HG03571 (cell line): ENCODE measurements around the gene C15orf39.
"Not testable (repeated sequence)": the region's sequence is repeated elsewhere in the genome, so short reads cannot be mapped to it uniquely, and the experiment has no call there.

Experiments used
- ATAC-seq: cut with Tn5 transposase; IDR thresholded peaks from one replicate; pipeline ENCODE4 v1.9.1; 2021; ENCODE audit not compliant: unreplicated experiment

C15orf39 gene

DNA sequence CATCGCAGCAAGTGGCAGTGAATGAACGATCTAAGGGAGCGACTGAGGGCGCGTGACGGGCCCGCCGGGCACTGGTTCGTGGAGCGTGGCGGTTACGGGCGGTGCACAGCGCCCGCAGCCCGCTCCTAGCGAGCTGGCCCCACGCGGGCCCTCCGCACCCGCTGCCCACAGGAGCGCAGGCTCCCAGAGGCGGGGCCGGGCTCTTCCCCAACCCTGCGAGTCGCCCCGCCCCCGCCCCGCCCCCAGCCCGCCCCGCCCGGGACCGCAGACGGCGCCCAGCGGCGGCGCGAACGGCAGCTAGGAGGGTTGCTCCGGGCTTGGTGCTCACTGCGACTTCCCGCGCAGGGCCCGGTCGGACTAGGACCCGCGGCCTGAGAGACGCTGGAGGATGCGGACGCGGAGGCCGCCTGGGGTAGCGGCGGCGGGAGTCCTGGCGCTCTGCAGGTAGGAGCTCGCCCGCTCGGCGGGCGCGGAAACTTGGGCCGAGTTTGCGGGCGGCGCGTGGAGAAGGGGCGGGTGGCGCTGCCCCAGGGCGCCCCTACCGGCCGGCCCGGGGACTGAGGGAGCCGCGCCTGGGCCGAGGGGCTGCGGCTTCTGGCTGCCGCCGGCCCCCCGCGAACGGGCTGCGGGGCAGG lies at the start of gene C15orf39:
Gene C15orf39, plus strand, starts transcription at position 267 of the 635 bp plus-strand sequence. CDS start 4,167 bp downstream, outside the sequence.
- ATAC-seq: peak; percentile 39

DNA sequence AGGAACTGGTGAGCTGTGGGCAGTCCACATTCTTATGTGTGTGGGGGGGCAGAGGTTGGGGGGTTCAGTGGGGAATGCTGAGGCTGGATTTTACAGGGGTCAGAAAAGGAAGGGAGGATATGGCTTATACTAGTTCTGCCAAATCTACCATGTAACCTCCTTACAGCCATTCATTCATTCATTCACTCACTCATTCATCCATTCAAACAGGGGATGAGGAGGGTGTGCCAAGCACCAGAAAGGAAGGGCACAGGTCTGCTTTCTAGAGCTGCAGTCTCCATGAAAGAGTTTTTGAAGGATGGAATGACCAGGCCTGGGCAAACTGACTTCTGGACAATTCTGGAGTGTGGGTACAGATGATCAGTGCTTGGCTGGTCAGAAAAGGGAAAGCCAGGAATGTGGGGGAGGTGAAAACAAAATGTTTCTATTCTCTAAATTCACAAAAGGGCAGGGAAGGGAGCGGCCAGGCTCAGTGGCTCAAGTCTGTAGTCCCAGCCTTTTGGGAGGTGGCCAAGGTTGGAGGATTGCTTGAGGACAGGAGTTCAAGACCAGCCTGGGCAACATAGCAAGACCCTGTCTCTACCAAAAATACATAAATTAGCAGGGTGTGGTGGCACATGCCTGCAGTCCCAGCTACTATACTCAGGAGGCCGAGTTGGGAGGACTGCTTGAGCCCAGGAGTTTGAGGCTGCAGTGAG lies 49.2 kb upstream of the C15orf39 start:
- ATAC-seq: no peak

DNA sequence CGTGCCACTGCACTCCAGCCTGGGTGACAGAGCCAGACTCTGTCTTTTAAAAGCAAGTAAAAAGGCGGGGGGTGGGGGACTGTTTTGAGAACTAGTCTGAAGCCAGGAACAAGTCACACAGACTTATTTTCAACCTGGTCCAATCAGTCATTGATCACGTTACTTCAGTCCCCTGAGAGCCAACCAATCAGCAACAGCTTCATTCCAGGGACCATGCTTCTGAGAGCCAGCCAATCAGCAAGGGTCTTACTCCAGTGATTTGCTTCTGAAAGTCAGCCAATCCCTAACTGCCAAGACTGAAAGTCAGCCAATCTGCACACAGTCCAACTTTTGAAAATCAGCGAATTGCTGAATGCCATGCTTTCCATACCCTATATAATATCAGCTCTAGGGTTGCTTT lies 48.6 kb upstream of the C15orf39 start:
- ATAC-seq: no peak

DNA sequence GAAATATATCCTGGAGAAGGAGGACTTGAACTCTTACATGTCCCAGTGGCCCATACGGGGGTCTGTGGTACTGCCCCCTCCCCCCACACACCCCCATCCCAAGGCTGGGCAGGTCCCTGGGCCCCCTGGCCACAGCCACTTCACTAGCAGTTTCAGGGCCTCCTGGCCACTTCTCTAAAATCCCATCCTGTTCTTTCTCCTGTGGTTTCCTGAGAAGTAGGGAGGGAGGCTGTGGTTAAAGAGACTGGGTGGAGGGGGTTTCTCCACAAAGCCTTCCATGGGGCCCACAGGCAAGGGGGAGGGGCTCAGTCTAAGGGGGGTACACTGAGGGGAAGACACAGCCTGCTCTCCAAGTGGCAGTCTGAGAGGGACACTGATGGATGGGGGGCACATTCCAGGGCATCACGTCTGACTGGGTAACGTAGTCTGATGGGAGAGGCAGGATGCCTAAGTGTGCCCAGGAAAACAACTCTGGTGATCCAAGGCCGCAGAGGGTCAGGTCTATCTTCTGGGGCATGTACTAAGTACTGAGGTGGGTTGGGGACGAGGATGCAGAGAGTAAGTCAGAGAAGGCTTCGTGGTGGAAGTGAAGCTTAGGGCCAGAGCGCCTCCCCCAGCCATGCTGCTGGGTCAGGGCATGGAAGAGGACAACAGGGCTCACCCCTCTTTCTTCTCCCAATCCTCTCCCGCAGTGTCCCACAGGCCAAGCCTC lies 48.0 kb upstream of the C15orf39 start:
- ATAC-seq: no peak

DNA sequence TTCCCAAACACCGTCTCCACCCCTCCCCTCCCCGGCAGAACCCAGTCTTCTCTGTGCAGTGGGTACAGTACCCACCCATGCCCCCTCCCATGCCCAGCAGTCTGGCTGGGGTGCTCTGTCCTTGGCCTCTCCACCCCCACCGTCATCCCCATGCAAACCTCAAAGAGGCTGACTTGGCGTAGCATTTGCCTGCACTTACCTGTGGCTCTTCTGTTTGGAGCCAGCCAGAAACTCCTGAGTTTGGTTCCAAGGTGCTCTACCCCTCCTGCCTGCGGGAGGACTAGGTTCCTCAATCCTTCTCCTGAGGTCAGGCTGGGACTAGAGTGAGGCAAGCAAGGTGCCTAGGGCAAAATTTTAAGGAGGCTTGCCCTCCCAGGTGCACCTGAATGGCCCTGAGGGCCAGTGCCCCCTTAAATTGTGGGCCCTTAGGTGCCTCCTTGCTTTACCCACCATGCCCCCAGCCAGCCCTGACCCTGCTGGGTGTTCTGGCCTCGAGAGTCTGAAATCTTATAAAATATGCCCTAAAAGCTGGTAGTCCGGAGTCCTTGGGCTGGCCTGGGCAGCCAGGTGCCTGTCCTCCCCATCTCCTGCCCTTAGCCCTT lies 47.1 kb upstream of the C15orf39 start:
- no peak for ATAC-seq

DNA sequence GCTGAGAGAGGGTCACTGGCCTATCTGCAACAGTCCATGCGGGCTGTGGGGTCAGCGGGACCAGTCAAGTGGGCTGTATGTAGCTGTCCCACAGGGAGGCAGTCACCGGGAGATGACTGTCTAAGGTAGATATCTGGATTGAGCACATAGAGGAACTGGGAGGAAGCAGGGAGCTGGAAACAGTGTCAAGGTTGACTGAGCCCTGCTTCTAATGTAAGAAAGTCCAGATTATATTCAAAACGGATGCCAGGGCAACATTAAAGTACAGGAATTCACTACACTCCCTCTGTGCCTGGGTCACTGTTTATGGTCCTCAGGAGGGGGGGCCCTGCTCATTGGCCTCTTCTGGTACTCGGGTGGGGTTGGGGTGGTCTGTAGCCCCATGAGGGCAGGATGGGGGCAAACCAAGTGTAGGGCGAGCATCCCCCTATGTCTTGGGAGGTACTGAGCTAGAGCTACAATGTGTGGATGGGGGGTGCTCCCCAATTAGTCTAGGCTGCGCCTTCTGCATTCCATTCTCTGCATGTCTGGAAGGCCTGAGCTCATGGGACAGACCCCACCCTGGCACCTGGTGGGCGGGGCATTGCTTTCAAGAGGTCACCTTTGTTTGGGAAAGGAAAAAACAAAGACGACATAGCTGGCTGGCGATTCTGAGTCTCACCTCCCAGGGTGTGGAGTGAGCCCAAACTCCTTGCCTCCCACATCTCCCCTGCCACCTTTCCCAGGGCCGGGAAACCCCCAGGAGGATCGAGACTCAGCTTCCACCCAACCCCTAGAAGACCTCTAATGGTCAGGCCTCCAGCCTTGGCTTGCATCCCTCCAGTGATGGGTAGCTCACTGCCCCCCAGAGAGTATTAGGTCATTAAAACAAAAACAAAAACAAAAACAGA lies 45.1 kb upstream of the C15orf39 start:
- no peak for ATAC-seq

DNA sequence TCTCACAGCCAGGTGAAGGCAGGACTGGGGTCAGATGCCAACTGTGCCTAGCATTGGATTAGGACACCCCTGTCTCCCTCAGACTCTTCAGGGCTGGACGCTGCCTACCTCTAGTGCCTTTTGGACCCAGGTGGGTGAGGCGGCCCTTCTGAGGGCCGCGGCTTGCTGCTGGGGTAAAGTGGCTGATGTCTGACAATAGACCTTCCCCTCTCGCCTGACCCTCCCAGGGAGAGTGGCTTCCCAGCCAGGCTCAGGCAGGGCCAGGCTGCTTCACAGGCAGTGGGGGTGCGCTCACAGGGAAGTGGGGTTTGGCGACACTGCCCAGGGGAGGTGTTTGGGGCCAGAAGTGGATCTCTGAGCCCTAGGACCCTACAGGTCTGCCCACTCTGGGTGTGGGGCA lies 43.3 kb upstream of the C15orf39 start:
- ATAC-seq: no peak

DNA sequence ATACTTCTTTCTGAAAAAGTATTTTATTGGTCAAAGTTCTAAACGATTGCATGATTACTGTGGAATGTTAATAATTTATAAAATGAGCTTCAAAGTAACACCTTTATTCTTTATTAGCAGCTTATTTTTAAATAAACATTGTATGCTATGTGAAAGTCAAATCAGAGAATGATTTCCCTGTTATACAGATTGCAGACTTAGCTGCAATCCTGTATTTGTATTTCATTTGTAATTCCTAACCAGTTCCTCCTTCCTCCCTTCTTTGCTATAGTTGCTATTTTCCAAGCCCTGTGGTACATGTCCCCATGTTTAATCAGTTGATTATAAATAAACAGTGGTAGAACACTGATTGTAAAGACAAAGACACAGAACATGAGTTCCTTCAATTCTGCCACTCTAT lies 42.4 kb upstream of the C15orf39 start:
- ATAC-seq: no peak

DNA sequence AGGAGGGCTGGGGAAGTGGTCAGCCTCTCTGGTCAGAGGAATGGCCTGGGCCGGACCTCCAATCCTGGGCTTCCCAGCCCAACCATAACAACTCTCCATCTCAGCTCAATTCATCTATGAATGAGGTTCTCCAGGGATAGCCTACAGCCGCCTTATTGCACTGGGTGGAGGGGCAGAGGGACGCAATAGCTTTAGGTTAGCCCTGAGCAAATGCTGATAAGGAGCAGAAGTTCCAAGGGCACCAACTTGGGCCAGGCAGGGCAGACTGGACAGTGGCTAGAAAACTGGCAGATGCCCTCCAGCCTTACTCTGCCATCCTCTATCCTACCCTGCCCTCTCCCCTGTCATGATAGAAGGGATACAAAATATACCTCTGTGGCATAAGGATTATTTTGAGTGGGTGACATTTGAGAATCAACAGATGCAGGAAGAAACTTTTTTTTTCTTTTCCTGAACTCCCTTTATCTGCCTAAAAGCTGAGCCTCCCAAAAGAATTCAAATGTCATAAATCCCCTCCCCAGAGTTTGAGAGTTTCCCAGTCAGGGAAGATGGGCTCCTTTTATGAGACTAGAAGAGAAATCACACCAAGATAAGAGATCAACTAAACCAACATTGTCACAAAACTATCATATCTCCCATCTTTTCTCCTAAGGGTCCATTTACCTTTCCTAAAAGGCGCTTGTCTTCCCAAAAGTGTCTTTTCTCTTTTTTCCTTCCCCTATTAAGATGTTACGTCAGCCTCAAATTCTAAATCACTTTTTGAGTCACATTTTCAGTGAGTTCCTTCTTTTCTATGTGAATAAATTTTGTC lies 40.4 kb upstream of the C15orf39 start:
- ATAC-seq: no peak

DNA sequence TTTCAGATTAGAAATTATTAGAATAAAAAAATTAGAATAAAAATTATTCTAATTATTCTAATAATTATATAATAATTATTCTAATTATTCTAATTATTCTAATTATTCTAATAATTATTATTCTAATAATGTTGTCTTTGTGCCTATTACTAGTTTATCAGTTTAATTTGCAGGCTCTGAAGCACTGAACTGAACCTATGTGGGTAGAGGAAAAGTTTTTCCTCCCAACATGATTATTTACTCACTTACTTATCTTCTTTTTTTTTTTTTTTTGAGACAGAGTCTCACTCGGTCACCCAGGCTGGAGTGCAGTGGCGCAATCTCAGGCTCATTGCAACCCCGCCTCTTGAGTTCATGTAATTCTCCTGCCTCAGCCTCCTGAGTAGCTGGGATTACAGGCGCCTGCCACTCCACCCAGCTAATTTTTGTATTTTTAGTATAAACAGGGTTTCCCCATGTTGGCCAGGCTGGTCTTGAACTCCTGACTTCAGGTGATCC lies 39.7 kb upstream of the C15orf39 start:
- no peak for ATAC-seq

DNA sequence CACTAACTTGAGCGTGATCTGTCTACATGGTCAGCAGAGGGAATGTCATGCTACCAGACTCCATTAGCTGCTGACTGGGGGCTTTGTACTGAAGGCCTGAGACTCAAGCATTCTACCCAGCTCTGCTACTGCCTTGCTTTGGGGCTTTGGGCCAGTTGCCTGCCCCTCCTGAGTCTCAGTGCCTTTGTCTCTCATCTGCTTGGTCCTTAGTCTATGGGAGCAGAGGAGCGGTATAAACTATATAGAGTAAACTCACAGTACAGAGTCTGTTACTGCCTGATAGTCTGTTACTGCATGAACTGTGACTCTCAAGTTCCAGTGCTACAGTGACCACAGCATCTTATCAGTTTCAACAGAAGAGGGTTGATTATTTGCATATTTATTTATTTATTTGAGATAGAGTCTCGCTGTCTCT lies 38.5 kb upstream of the C15orf39 start:
- ATAC-seq: no peak

DNA sequence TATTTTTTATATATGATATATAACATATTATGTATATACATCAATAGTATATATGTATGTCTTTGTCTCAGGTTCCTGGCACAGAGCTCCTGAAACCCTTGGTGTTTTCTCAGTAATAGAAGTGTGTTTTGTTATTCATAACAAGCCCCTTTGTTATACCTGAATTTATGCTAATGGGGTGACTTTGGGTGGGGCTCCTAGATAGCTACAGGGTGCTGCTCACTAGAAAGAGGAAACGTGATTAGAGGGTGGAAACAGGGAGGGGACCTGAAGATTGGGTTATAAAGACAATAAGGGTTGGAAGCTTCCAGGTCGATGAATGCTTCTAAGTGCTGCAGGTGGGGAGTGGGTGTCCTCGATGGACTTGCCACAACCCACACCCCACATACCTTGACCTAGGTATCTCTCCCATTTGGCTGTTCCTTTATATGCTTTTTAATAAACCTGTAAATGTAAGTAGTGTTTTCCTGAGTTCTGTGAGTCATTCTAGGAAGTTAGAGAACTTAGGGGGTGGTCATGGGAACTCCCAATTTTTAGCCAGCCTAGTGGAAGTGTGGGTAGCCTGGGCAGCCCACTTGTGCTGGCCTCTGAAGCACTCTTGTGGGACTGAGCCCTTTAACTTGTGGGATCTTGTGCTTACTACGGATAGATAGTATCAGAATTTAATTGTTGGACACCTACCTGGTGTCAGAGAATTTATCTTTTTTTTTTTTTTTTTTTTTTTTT lies 36.9 kb upstream of the C15orf39 start:
- ATAC-seq: no peak

DNA sequence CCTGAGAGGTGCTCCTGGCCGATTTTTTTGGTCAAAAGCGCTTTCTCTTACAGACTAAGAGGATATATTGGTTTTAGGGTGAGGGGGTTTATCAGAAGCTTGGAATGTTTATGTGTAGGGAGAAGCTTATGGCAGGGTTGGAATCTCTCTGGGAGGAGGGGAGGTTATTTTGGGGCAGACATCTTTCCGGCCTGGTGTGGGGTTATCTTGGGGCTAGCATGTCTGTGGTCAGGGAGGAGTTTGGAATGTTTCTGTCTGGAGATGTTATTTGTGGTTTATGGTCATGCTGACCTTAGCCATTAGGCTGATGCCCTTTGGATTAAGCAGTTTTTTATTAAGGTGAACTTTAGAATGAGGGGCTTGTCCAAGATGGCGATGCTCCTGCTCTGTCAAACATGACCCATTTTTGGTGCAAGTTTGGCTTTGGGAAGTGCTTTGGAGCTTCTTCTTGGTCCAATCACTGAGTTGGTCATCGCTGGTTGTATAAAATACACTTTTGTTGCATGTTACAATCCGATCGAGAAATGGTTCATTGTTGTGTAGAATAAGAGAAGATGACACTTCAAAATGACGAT lies 35.1 kb upstream of the C15orf39 start:
- ATAC-seq: not testable (repeated sequence)

DNA sequence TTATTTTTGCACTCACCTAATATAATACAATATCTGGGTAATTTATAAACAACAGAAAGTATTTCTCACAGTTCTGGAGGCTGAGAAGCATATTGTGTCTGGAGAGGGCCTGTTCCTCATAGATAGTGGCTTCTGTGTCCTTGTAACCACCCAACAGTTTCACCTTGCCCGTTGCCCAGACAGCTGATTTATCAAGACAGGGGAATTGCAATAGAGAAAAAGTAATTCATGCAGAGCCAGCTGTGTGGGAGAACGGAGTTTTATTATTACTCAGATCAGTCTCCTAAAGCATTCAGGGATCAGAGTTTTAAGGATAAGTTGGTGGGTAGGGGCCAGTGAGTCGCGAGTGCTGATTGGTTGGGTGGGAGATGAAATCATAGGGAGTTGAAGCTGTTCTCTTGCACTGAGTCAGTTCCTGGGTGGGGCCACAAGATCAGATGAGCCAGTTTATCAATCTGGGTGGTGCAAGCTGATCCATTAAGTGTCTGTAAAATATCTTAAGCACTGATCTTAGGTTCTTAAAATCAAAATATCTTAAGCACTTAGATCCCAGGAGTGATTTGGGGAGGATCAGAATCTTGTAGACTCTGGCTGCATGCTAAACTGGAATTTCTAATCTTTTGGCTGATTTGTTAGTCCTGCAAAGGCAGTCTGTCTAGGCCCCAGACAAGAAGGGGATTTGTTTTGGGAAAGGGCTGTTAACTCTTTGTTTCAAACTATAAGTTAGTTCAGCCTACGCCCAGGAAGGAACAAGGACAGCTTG lies 33.9 kb upstream of the C15orf39 start:
- no peak for ATAC-seq

DNA sequence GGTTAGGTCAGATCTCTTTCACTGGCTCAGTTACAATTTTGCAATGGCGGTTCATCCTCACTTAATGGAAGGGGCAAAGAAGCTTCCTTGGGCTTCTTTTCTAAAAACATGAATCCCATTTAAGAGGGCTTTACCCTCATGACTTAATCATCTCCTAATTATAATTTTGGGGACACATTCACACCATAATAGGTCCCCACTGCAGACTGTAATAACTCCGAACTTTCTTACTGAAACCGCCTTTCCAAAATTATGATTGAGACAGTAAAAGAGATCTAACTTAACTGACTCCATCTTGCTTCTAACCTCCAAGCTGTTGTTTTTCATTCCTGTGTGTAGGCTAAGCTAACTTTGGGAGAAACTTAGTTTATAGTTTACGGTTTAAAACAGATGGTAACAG lies 33.3 kb upstream of the C15orf39 start:
- ATAC-seq: no peak

DNA sequence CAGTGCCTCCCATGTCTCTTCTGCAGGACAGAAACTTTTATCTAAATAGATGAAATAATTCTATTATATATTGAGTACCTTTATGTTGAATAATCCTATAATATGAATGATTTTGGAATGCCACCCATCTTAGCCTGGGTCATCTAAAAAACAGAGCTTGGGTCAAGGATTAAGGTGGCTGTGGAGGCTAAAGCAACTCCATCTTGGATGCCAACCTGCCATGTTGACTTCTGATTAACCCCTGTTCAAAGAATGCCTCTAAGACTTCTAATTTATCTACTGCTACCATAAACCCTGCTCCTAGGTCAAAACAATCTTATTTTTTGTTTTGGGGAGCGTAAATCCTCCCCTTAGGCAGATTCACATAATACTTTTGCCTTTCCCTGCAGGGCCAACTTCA lies 31.5 kb upstream of the C15orf39 start:
- ATAC-seq: no peak

DNA sequence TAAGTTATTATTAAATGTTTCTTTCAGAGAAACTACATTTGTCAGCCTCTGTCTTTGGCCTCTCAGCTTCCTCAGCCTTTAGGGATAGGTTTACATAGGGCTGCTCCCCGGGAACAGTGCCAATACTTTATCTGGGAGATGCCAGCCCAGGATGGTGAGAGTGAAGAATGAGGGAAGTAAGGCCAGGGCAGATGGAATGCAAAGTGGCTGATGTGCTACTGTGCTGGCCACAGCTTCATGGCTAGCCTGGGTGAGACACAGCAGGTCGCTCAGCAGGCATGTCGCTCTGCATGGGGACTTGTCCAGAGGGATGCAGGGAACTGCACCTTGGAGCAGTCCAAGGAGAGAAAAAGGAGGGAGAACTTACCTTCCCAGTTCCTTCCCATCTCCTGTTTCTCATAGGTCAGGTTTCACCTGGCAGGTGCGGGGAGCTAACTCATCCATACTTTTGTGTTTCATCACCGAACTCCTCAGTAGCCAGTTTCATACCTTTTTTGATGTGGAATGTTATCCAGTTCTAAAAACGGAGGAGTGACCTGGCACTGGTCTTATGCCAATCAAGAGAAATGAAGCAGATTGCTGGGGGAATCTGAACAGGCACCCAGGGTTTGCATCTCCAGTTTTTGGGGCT lies 30.9 kb upstream of the C15orf39 start:
- ATAC-seq: no peak

DNA sequence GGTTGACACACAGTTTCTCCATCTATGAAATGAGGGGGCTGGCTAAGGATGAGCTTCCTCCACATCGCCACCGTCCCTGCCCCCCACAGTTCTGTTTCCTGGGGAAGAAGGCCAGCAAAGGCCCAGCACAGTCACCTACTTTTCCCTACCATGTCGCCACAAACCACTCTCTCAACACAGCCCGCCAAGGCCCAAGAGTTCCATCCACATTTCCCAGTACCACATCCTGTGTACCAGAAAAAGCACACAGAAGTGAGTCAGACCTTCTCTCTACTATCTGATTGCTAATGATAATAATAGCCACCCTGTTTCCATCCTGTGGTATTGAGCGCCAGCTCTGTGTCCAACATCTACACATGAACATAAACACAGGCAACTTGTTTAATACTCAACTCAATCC lies 30.3 kb upstream of the C15orf39 start:
- ATAC-seq: no peak
